ENCODE data around the gene BAX. TPM values are rescaled to one million over a fixed set of nuclear protein-coding genes. Genes with fewer than 3 reads are reported as not detected.

Gene BAX
- polyA plus RNA-seq, 1 of the 3 experiments (the other 2 are of a cell fraction): 640 TPM

- no peak for DNase-seq
- Histone ChIP-seq H3K9ac (no peak overlapping the region), H3K4me1 (ENCODE audit: control insufficient read depth in 1 of 2, insufficient read depth in 2 of 2, low read depth in 1 of 2, low read length in 1 of 2) (peaks cover 17 to 26% of the 10 kb centered on the region in 2 experiments; a peak in 3 of 4 replicates), H3K9me3 (no peaks in the 10 kb centered on the region), H3K27me3 (ENCODE audit: insufficient read depth) (no peaks in the 10 kb centered on the region), H3K79me2 (ENCODE audit: insufficient read depth) (peaks cover 36% of the 10 kb centered on the region), H3K9me2 (no peaks in the 10 kb centered on the region), H4K20me1 (ENCODE audit: insufficient read depth) (peaks cover 18% of the 10 kb centered on the region), H3K27ac (ENCODE audit: low read depth in 2 of 2, low read length in 1 of 2) (peak overlapping the region in 1 of 2 experiments; percentile 44; a peak in 1 of 4 replicates), H3K36me3 (replicated peaks in 1 of 2; ENCODE audit: control insufficient read depth in 1 of 2, insufficient read depth in 2 of 2, low read length in 1 of 2) (peaks cover 14 to 33% of the 10 kb centered on the region in 2 experiments), H3F3A (replicated peaks; ENCODE audit: insufficient read depth) (peaks cover 58% of the 10 kb centered on the region), H2AFZ (ENCODE audit: low read depth) (no peak overlapping the region), H3K4me3 (ENCODE audit: low read depth in 2 of 2, low read length in 1 of 2) (no peak overlapping the region), H3K4me2 (no peak overlapping the region)
- TF ChIP-seq RAD21 (IDR thresholded peaks at IDR 0.05; ENCODE audit: low read length): no peak
- TF ChIP-seq POLR2AphosphoS5 (IDR thresholded peaks at IDR 0.05; ENCODE audit: low read depth, low read length): peak; percentile 55; the same call in 1 of the 2 replicates
- TF ChIP-seq TCF12 (IDR thresholded peaks at IDR 0.05): no peak
- TF ChIP-seq, protein P1, sequence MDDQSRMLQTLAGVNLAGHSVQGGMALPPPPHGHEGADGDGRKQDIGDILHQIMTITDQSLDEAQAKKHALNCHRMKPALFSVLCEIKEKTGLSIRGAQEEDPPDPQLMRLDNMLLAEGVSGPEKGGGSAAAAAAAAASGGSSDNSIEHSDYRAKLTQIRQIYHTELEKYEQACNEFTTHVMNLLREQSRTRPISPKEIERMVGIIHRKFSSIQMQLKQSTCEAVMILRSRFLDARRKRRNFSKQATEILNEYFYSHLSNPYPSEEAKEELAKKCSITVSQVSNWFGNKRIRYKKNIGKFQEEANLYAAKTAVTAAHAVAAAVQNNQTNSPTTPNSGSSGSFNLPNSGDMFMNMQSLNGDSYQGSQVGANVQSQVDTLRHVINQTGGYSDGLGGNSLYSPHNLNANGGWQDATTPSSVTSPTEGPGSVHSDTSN (IDR thresholded peaks at IDR 0.05): peak; percentile 37; the same call in 1 of the 2 replicates
- no peak for TF ChIP-seq FOXM1 (IDR thresholded peaks at IDR 0.05; ENCODE audit: low read depth)
- no peak for TF ChIP-seq SMC3 (IDR thresholded peaks at IDR 0.05; ENCODE audit: low read depth, low read length)
- TF ChIP-seq, protein P2, sequence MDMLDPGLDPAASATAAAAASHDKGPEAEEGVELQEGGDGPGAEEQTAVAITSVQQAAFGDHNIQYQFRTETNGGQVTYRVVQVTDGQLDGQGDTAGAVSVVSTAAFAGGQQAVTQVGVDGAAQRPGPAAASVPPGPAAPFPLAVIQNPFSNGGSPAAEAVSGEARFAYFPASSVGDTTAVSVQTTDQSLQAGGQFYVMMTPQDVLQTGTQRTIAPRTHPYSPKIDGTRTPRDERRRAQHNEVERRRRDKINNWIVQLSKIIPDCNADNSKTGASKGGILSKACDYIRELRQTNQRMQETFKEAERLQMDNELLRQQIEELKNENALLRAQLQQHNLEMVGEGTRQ (IDR thresholded peaks at IDR 0.05; ENCODE audit: borderline replicate concordance, low read depth, low read length): no peak
- TF ChIP-seq ELF1 (IDR thresholded peaks at IDR 0.05): no peak
- no peak for TF ChIP-seq USF1 (IDR thresholded peaks at IDR 0.05; ENCODE audit: borderline replicate concordance, low read depth)
- ChIA-PET POLR2A (no interaction called here), CTCF (interaction anchor here (1.7 kb wide), 1 partner anchor 8 kb away, joined by 8 read pairs; no protein-coding TSS in a partner anchor)
- 65% methylated on average over 22 of the region's 22 CpGs for WGBS (ENCODE audit: low lambda C conversion rate)
Observed at GRCh38 chr19:48962029-48962848, 7.6 kb downstream of the BAX start.

- peaks cover 30% of the 10 kb centered on the region for H3K79me2 ChIP-seq (ENCODE audit: insufficient read depth)
- no peak overlapping the region for H3K9ac ChIP-seq
- no peaks in the 10 kb centered on the region for H3K9me2 ChIP-seq
- CTCF ChIA-PET: interaction anchor here (1.7 kb wide), 1 partner anchor 8 kb away, joined by 8 read pairs; no protein-coding TSS in a partner anchor
- POLR2A ChIA-PET: no interaction called here
- no peak overlapping the region for H3K4me2 ChIP-seq
- H3K4me1 ChIP-seq (ENCODE audit: control insufficient read depth in 1 of 2, insufficient read depth in 2 of 2, low read depth in 1 of 2, low read length in 1 of 2): peaks cover 17 to 26% of the 10 kb centered on the region in 2 experiments; a peak in 3 of 4 replicates
- H3K4me3 ChIP-seq (ENCODE audit: low read depth in 2 of 2, low read length in 1 of 2): no peak overlapping the region
- H2AFZ ChIP-seq (ENCODE audit: low read depth): no peak overlapping the region
- H3K9me3 ChIP-seq: no peaks in the 10 kb centered on the region
- peaks cover 59% of the 10 kb centered on the region for H3F3A ChIP-seq (replicated peaks; ENCODE audit: insufficient read depth)
- no peak for DNase-seq
- H3K27ac ChIP-seq (ENCODE audit: low read depth in 2 of 2, low read length in 1 of 2): no peak overlapping the region
- 61% methylated on average over 7 of the region's 7 CpGs for WGBS (ENCODE audit: low lambda C conversion rate)
- H3K27me3 ChIP-seq (ENCODE audit: insufficient read depth): no peaks in the 10 kb centered on the region
- H3K36me3 ChIP-seq (replicated peaks in 1 of 2; ENCODE audit: control insufficient read depth in 1 of 2, insufficient read depth in 2 of 2, low read length in 1 of 2): peaks cover 13 to 31% of the 10 kb centered on the region in 2 experiments
- H4K20me1 ChIP-seq (ENCODE audit: insufficient read depth): peaks cover 18% of the 10 kb centered on the region
- TF ChIP-seq, protein P1 (IDR thresholded peaks at IDR 0.05): no peak
- TF ChIP-seq GABPA (IDR thresholded peaks at IDR 0.05; ENCODE audit: low read depth) (no peak), SMC3 (IDR thresholded peaks at IDR 0.05; ENCODE audit: low read depth, low read length) (no peak)
- TF ChIP-seq, protein P3, sequence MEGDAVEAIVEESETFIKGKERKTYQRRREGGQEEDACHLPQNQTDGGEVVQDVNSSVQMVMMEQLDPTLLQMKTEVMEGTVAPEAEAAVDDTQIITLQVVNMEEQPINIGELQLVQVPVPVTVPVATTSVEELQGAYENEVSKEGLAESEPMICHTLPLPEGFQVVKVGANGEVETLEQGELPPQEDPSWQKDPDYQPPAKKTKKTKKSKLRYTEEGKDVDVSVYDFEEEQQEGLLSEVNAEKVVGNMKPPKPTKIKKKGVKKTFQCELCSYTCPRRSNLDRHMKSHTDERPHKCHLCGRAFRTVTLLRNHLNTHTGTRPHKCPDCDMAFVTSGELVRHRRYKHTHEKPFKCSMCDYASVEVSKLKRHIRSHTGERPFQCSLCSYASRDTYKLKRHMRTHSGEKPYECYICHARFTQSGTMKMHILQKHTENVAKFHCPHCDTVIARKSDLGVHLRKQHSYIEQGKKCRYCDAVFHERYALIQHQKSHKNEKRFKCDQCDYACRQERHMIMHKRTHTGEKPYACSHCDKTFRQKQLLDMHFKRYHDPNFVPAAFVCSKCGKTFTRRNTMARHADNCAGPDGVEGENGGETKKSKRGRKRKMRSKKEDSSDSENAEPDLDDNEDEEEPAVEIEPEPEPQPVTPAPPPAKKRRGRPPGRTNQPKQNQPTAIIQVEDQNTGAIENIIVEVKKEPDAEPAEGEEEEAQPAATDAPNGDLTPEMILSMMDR (IDR thresholded peaks at IDR 0.05): no peak
Observed at GRCh38 chr19:48962849-48963165, 8.1 kb downstream of the BAX start.

Data from SK-N-SH (cell line).